Heart right ventricle (tissue), 16 donors: ENCODE measurements around the gene OSM. TPM values are rescaled to one million over a fixed set of nuclear protein-coding genes. Genes with fewer than 3 reads are reported as not detected.

Source experiments
- ATAC-seq, 8 donors: fragments of 200-7000 bp; cut with Tn5 transposase; one replicate each; pipeline ENCODE4 v1.9.1; 2020; ENCODE audit warnings: mild to moderate bottlenecking in 8 of 8, moderate library complexity in 8 of 8, moderate number of reproducible peaks in 1 of 8
- DNase-seq, 2 donors: peaks; one replicate each; pipeline ENCODE4 v3.0.0-alpha.2; 2020
- H3K27ac ChIP-seq, 10 donors: fragments of 200-600 bp; sonication (generic) in 2 of 10; one replicate each; pipeline versions ENCODE4 v1.5.0 to v1.8.0; 2020 to 2022; ENCODE audit warnings: mild to moderate bottlenecking in 3 of 10
- H3K27me3 ChIP-seq, 7 donors: fragments of 200-600 bp; one replicate each; pipeline ENCODE4 v1.8.0; 2021 to 2022; ENCODE audit warnings: mild to moderate bottlenecking in 2 of 7
- H3K36me3 ChIP-seq, 9 donors: fragments of 200-600 bp; sonication (generic) in 1 of 9; one replicate each; pipeline versions ENCODE4 v1.5.0 to v1.8.0; 2020 to 2022; ENCODE audit warnings: mild to moderate bottlenecking in 2 of 9
- H3K4me1 ChIP-seq, 9 donors: fragments of 200-600 bp; sonication (generic) in 1 of 9; one replicate each; pipeline versions ENCODE4 v1.5.0 to v1.8.0; 2020 to 2022; ENCODE audit warnings: mild to moderate bottlenecking in 4 of 9
- H3K4me3 ChIP-seq, 10 donors: fragments of 200-600 bp; sonication (generic) in 2 of 10; one replicate each; pipeline versions ENCODE4 v1.5.0 to v1.8.0; 2020 to 2022; ENCODE audit warnings: mild to moderate bottlenecking in 7 of 10, moderate library complexity in 2 of 10
- H3K9me3 ChIP-seq, 11 donors: fragments of 200-600 bp in 10 of 11; sonication (generic) in 2 of 11; one replicate each; pipeline versions ENCODE4 v1.5.0 to v1.8.0; 2013 to 2022; ENCODE audit warnings: mild to moderate bottlenecking in 2 of 11, control low read depth in 1 of 11, moderate library complexity in 1 of 11
- WGBS, 2 donors: extraction: QIAGEN DNeasy Blood & Tissue Kit; methylation state at CpG; one replicate each; pipeline ENCODE4 v1.1.7; 2013; ENCODE audit warnings: inconsistent platforms in 1 of 2; 5-methylcytosine and 5-hydroxymethylcytosine counted together
- intact Hi-C, 10 donors: fragments of 100-400 bp; cut with DNase I; formaldehyde crosslinking; loops; one replicate each; pipeline versions ENCODE4 v1.11.1 to v1.14.2; 2022
- polyA plus RNA-seq, 2 donors: library from polyadenylated mRNA; stranded (reverse); fragments of 200-250 nt; gene quantifications; one replicate each; pipeline ENCODE4 v1.2.3, GENCODE V29; 2013
- total RNA-seq, 10 donors: library from RNA; stranded (reverse); fragmentation: NEBNext Ultra II Directional in 3 of 10; extraction: Animal tissue kit (Norgen Biotek cat#: 25700) in 3 of 10; gene quantifications; one replicate each; pipeline versions ENCODE4 v1.2.1 to v1.2.4, GENCODE V29; 2021 to 2023
- TF ChIP-seq, protein P1 (sequence below), 9 donors: fragments of 200-600 bp; sonication (generic) in 2 of 9; IDR thresholded peaks; one replicate each; pipeline versions ENCODE4 v1.5.0 to v1.8.0; 2021 to 2022; ENCODE audit warnings: antibody characterized with exemption in 9 of 9, mild to moderate bottlenecking in 5 of 9, moderate library complexity in 1 of 9
- donor health status: Arrhythmogenic right ventricular cardiomyopathy.
- donor health status: ischemic (EF 13 %, LVEDD 7.1; RV severe dilation, severe dysfunction).
- donor health status: healthy with polysubstance abuse.
- donor health status: DM: no; HTN: yes; CAD: no.
- donor health status: DM: no; HTN: no; CAD: no.
- donor health status: ischemic (EF 25% LVEDD 6.9; RV normal size, moderate dysfunction).
- donor health status: ischemic (EF 25% LVEDD 5.7; RV mildly dilated, moderate dysfunction).
- donor health status: healthy.
- donor health status: DM: yes; HTN: yes; CAD: no.
- donor health status: Ischemic cardiomyopathy.
- donor health status: ischemic (EF 35%, LVEDD 5.7; RV mildly dilated, moderate dysfunction).
- donor health status: nonischemic (EF 11% LVEDD 7.7; RV severe dilation, severe dysfunction).
- donor health status: DM: yes; HTN: yes; CAD: no.
- donor health status: PGD.
- donor health status: ischemic (EF 29% LVEDD 5.4; RV normal size, mild dysfunction).
- donor health status: nonischemic (EF 23%, LVEDD 6.1; RV moderate dilation, normal function).

The OSM gene
- total and polyA plus RNA-seq, 12 donors: 0.20 to 2.8 (median 0.41) TPM; not detected in 3

DNA sequence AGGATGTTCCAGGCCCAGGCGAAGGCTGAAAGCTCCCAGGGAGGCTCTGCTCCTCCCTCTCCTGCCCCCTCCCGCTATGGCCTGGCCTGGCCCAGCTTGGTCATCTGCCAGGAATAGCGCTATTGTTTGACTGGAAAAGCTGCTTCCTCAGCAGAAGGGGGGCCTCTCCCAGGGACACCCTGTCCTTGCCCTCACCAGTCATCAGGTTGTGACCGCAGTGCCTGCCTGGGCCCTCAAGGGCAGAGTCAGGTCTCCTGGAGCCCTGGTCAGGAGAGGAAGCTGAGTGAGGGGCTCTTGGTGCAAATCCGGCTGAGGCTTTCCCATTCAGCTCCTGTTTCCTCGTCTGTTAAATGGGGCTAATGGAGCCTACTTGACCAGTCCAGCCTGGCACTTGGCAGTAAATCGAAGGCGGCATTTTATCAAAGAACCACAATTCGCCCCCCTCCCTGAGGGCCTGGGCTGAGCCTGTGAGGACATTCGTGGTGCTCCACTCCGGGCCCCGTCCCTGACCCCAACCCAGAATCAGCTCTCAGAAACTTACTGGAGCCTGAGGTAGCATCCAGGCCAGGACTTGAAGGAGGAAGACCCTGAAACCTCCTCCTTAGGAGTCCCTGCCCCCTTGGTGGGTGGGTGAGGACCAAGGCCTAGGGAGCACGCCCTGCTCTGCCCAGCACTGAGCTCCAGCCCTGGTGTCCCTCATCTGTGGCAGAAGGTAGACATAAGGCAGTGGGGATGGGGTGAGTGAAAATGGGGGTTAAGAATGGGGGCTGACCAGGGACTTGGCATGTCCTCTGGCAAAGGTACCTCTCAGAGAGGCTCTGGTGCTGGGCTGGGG lies 24.6 kb upstream of the OSM start:
- TF ChIP-seq, protein P1, sequence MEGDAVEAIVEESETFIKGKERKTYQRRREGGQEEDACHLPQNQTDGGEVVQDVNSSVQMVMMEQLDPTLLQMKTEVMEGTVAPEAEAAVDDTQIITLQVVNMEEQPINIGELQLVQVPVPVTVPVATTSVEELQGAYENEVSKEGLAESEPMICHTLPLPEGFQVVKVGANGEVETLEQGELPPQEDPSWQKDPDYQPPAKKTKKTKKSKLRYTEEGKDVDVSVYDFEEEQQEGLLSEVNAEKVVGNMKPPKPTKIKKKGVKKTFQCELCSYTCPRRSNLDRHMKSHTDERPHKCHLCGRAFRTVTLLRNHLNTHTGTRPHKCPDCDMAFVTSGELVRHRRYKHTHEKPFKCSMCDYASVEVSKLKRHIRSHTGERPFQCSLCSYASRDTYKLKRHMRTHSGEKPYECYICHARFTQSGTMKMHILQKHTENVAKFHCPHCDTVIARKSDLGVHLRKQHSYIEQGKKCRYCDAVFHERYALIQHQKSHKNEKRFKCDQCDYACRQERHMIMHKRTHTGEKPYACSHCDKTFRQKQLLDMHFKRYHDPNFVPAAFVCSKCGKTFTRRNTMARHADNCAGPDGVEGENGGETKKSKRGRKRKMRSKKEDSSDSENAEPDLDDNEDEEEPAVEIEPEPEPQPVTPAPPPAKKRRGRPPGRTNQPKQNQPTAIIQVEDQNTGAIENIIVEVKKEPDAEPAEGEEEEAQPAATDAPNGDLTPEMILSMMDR (IDR thresholded peaks at IDR 0.05): no peak
- intact Hi-C loops: loop anchor here in 2 of 10 donors (2.0 kb wide), 1 partner anchor 14 kb away; no protein-coding TSS in a partner anchor
- Histone ChIP-seq H3K27ac (peak overlapping the region; percentile 83 to 98 (median 93)), H3K36me3 (peaks cover 0 to 51% (median 20%) of the 10 kb centered on the region in 9 donors), H3K4me3 (no peak overlapping the region), H3K4me1 (peaks cover 17 to 49% (median 39%) of the 10 kb centered on the region in 9 donors), H3K27me3 (no peaks in the 10 kb centered on the region), H3K9me3 (no peaks in the 10 kb centered on the region)
- peak; percentile 22 to 67 (median 54) for ATAC-seq
- DNase-seq: peak; percentile 84 to 94
- WGBS, 2 donors: 48 to 58% methylated on average over 13 of the region's 13 CpGs

DNA sequence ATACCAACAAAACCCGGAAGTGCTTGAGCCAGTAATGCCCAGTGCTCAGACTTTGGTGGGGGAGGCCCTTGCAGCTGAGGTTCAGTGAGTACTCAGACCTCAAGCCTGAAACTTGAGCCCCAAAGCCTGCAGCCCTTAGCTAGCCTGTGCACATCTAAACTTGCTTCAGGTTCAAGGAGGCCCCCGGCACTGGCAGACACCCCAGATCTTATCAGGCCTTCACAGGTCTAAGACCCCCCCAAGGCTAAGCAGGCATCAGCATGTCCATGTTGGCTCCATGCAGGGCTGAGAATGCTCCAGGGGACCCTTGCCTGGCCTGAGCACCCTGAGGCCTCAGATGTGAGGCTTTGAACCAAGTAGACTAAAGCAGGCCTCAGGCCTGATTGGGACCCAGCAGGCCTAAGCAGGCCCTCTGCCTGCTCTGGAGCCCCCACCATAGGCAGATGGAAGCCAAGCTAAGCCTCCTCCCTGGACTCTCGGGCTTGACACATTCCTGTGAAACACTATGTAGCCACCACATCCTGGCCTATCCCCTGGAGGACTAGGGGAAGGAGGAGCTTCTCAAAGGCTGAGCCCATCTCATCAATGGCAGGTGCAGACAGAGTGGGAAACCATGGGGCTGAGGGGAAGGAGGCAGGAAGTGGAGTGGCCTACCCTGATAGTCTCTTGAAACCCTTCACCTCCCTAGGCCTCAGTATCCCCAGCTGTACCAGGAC lies 23.8 kb upstream of the OSM start:
- intact Hi-C loops: loop anchor here in 2 of 10 donors (2.0 kb wide), 1 partner anchor 14 kb away; no protein-coding TSS in a partner anchor
- Histone ChIP-seq H3K27me3 (no peaks in the 10 kb centered on the region), H3K4me1 (peaks cover 17 to 49% (median 39%) of the 10 kb centered on the region in 9 donors), H3K27ac (peak overlapping the region; percentile 83 to 98 (median 93)), H3K9me3 (no peaks in the 10 kb centered on the region), H3K4me3 (peak overlapping the region in 7 of 10 donors; percentile 12 to 99 (median 87)), H3K36me3 (peaks cover 0 to 51% (median 23%) of the 10 kb centered on the region in 9 donors)
- TF ChIP-seq, protein P1 (IDR thresholded peaks at IDR 0.05): no peak
- DNase-seq (peak in 1 of 2 donors; percentile 17), ATAC-seq (peak; percentile 3 to 46 (median 25))
- WGBS, 2 donors: 33 to 44% methylated on average over 3 of the region's 3 CpGs

DNA sequence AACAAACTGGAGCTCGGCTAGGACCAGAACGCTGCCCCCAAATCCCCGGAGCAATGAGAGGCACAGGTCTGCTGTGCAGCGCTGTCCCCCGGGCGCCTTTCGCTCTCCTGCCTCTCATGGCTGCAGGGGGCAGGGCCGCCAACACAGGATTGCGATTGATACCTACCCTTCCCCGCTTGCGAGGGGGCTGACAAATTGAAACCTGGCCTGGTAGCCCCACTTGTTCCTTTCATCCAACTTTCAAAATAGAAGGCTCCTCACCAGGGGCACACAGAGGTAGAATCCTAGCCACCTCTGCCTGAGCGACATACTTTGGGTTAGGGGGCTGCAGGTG lies 23.3 kb upstream of the OSM start:
- ATAC-seq (peak; percentile 0 to 15 (median 6)), DNase-seq (no peak)
- TF ChIP-seq, protein P1 (IDR thresholded peaks at IDR 0.05): no peak
- H3K4me3 ChIP-seq: peak overlapping the region in 9 of 10 donors; percentile 12 to 99 (median 94)
- H3K4me1 ChIP-seq: peaks cover 17 to 49% (median 39%) of the 10 kb centered on the region in 9 donors
- H3K27me3 ChIP-seq: no peaks in the 10 kb centered on the region
- peak overlapping the region; percentile 83 to 98 (median 93) for H3K27ac ChIP-seq
- H3K9me3 ChIP-seq: no peaks in the 10 kb centered on the region
- peaks cover 0 to 51% (median 29%) of the 10 kb centered on the region in 9 donors for H3K36me3 ChIP-seq
- 21 to 27% methylated on average over 12 of the region's 12 CpGs for WGBS, 2 donors
- intact Hi-C loops: loop anchor here in 9 of 10 donors (1.0 to 10.0 kb wide), 12 partner anchors 15 to 97 kb away; partner anchors contain the start of genes TBC1D10A (in 7 of the 9), SF3A1 (in 6 of the 9), CCDC157 (in 3 of the 9) and RNF215 (in 3 of the 9)
